SKM-1 (cell line): ENCODE results near the gene DDX27.
"Not testable (repeated sequence)": the region's sequence is repeated elsewhere in the genome, so short reads cannot be mapped to it uniquely, and the experiment has no call there.

Experiments
- DNase-seq: peaks from one replicate; lab custom pipeline; 2025; ENCODE audit not compliant: unreplicated experiment; lab: John Stamatoyannopoulos, UW

Gene DDX27, protein sequence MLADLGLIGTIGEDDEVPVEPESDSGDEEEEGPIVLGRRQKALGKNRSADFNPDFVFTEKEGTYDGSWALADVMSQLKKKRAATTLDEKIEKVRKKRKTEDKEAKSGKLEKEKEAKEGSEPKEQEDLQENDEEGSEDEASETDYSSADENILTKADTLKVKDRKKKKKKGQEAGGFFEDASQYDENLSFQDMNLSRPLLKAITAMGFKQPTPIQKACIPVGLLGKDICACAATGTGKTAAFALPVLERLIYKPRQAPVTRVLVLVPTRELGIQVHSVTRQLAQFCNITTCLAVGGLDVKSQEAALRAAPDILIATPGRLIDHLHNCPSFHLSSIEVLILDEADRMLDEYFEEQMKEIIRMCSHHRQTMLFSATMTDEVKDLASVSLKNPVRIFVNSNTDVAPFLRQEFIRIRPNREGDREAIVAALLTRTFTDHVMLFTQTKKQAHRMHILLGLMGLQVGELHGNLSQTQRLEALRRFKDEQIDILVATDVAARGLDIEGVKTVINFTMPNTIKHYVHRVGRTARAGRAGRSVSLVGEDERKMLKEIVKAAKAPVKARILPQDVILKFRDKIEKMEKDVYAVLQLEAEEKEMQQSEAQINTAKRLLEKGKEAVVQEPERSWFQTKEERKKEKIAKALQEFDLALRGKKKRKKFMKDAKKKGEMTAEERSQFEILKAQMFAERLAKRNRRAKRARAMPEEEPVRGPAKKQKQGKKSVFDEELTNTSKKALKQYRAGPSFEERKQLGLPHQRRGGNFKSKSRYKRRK

DNA sequence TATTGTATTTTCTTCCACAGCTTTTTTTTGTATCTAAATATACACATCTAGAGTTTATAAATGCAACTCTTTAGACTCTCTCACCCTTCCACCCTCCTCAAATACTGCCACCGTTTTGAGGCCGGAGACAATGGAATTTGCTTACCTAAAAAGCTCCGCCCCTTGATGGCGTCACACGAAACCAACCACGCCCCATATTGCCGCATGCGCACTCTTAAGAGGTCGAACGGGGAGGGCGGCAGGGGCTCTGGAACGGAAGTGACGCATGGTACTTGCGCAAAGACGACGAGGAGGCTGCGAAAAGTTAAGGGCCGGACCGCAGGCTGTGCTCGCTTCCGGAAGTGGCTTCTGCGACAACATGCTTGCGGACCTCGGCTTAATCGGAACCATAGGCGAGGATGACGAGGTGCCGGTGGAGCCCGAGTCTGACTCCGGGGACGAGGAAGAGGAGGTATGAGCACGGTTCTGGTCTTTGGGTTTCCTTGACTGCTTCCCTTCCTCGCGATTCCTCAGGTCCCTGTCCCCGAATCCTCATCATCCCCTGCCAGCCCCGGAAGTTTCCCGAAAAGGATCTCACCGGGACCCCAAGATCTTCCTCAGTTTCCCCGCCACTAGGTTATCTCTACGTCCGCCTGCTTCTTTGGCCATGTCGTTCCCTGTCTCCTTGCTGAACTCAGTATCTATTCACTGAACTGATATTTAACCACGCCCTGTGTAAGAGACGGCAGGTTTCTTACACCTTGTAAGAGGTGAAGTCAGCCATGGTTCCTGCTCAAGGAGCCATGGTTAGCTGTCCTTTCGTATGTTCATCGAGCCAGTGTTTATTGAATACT lies at the start of gene DDX27:
DDX27 (plus strand) TSS at position 326 of the 833 bp plus-strand sequence; CDS start at position 359, 33 bp downstream.
- peak; percentile 98 for DNase-seq

DNA sequence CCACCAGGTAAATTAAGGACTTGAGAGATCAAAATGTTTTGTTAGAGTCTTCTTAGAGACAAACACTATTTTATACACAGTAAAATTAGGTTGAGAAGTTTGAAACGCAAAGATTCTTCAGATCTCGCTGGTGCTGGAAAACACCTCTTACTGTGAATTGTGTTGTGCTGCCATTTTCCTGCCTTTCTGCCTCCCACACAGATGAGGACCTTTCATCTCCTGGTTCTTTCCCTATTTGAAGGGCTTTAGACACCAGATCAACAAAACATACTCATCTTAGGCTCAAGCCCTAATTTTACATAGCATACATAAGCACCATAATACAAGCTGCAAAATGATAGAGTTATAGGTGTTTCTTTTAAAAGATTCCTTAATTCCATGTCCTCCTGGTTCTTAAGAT lies 49.7 kb upstream of the DDX27 start:
- no peak for DNase-seq

DNA sequence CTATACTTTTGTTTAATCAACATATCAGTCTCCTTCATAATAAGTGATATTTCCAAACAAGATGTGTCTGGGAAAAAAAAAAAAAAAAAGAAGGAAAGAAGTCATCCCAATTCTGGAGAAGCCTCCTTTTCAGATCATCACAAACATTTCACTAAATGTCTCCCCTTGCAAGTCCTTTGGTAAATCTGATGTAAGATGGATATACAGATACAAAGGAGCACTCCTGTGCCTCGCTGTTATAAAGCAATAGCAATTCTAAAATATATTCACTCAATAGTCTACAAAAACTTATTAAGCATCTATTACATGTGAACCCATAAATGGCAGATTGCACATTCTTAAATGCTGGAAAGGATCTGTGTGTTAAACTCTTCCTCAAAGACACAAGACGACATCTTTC lies 48.5 kb upstream of the DDX27 start:
- DNase-seq, result no peak

DNA sequence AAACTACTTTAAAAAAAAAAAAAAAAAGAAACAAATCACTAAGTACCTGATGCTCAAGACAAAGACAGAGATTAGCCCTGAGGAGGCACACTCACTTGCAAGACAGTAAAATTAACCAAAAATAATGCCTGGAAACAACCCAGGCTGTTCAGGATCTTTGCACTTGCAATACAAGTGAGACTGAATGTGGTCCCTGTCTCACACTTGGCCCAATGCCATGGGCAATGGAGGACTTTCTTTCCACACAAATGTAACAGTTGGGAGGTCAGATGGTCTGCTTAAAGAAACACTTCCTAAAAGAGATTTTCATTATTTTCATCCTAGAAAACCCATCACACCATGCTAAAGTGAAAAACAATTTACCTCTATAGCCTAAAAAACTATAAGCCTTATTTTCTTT lies 47.3 kb upstream of the DDX27 start:
- DNase-seq, result no peak

DNA sequence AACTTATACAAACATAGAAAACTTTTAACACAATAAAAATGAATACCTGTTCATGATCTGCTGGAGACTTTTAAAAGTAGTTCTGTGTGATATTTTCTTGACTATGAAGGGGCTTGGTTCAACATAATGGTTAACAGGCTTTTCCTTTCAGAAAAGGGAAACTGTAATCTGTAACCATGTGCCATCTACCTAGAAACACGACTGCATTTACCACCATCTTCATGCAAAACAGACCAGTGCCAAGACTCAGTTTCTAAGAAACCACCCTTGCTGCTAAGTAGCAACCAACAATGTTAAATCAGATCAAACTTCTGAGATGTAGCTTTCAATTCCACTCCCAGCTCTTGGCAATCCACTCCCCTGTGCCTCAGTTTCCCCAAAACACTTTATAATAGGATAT lies 46.8 kb upstream of the DDX27 start:
- DNase-seq, result no peak

DNA sequence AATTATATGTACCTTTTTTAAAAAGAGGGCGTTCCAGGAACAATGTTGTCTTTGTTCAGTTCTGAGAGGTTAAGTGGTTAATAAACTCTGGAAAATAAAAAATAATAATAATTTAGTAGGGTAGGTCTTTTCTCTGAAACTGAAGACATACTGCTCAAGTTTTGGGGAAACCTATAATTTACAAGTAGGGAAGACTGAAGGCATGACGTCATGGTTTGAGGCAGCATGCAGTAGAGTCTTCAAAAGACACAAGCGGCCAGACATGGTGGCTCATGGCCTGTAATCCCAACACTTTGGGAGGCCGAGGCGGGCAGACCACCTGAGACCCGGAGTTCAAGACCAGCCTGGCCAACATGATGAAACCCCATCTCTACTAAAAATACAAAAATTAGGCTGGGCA lies 45.0 kb upstream of the DDX27 start:
- DNase-seq, result no peak

DNA sequence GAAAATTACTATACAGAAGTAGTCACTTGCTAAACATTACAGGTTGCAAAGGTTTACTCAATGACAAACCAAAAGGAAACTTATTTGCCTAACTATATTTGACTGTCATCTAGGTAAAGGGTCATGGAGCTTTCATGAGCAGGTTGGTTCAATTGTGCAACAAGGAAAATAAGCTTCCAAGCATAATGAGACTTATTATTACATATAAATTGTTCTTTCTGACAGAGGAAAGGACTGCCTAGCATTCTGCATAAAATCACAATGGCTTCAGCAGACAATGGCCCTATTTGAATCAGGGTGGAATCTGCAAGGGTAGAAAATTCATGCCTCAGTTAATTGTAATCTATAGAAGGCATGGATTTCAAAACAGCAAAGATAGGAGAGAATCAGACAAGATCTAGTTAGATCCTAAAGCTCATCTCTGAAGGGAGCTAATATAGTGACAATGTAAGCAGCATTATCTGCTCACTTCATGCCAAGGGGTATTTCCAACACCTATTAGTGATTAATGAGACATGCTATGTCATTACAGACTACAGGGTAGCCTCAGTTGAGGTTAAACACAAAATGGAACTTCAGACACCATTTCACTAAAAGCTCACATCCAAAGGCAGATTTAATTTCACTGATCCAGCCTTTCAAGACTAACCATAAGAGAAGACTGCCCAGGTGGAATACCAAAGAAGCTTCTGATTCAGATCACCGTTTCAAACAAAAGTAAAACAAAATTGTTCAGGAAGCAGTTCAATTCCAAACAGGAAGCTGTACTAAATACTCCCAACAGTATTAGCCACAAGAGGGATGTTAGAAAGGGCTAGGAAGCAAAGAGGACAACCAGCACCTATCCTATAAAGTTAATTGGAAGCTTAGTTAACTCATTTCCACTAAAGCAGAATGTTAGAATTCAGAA lies 39.6 kb upstream of the DDX27 start:
- DNase-seq, result no peak

DNA sequence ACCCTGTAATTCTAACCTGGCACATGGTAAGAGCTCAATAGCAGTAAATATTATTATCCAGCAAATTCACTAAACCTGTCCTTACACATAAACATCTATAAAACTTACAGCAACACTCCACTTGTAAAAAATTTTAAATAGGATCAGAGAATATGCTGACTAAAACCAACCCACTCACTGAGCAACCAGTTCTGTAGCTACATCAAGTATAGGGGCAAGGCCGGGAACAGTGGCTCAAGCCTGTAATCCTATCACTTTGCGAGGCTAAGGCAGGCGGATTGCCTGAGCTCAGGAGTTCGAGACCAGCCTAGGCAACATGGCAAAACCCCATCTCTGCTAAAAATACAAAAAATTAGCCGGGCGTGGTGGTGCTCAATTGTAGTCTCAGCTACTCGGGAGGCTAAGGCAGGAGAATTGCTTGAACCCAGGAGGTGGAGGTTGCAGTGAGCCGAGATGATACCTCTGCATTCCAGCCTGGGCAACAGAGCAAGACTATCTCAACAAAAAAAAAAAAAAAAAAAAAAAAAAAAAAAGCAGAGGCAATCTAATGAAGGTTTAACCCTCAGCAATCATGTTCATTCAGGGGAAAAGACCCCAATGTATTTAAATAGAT lies 37.8 kb upstream of the DDX27 start:
- DNase-seq, result no peak

DNA sequence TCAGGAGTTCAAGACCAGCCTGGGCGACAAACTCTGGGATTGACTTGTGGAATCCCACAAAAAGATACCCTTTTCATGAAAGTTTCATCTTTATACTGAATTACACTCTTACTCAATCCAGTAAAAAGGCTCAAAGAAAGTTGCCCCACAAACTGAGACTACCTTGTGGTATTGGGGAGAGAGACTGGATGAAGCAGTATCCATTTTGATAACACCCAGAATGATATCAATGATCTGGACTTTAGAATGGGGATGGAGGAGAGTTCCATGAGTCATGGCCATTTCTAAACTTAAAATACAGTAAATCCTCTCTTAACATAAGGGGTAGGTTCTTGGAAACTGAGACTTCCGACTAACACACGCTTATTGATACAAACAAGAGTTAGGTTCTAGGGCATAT lies 35.8 kb upstream of the DDX27 start:
- no peak for DNase-seq

DNA sequence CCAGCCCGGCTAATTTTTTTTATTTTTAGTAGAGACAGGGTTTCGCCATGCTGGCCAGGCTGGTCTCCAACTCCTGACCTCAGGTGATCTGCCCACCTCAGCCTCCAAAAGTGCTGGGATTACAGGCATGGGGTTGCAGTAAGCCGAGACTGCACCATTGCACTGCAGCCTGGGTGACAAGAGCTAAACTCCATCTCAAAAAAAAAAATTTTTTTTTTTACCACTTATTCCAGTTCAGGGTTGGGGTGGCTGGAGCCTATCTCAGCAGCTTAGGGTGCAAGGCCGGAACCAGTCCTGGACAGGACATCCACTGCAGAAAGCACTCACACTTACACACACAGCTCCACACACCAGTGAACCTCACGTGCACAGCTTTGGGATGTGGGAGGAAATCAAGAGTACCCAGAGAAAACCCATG lies 35.1 kb upstream of the DDX27 start:
- not testable (repeated sequence) for DNase-seq

DNA sequence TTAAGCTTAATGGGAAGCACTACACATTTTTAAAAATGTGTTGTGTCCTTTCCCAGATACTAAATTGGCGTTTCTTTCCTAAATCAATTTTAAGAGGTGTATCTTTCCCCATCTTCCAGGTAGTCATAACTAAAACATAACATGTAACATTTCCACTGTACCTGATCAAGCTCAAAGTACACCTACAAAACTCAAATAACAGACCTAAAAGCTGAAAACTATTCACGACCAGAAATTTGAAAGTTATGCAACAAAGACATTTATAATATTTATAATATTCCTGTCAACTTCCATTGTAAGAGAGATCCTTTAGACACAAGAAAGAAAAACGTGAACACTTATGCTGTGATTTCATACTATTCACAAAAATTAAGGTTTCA lies 34.5 kb upstream of the DDX27 start:
- no peak for DNase-seq

DNA sequence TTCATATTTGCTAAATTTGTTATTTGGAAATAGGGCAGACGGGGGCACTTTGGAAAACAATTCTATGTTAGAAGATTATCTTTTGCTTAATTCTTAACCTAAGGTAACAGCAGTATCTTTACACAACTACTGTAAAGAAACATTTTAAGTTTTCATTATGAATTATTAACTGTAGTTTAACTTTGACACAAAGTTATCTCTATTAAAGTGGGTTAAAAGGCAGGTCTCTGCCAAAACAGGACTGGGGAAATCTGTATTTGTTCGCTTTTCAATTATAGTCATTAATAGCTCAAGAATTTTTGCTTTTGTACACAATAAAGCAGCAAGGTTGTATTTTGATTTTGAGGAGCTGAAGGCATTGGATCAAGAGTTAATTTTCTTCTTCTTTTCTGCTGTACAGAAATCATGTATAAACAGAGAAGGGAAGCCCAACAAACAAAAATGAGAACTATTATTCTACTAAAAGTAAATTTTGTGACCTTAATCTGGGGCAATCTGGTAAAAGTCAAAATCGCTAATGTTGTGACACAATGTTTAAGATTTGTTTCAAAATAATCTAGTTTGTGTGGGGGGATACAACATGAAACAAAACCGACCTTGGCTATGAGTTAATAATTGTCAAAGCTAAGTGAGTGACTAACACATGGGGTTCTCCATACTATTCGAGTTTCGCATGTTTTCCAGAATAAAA lies 34.0 kb upstream of the DDX27 start:
- no peak for DNase-seq

DNA sequence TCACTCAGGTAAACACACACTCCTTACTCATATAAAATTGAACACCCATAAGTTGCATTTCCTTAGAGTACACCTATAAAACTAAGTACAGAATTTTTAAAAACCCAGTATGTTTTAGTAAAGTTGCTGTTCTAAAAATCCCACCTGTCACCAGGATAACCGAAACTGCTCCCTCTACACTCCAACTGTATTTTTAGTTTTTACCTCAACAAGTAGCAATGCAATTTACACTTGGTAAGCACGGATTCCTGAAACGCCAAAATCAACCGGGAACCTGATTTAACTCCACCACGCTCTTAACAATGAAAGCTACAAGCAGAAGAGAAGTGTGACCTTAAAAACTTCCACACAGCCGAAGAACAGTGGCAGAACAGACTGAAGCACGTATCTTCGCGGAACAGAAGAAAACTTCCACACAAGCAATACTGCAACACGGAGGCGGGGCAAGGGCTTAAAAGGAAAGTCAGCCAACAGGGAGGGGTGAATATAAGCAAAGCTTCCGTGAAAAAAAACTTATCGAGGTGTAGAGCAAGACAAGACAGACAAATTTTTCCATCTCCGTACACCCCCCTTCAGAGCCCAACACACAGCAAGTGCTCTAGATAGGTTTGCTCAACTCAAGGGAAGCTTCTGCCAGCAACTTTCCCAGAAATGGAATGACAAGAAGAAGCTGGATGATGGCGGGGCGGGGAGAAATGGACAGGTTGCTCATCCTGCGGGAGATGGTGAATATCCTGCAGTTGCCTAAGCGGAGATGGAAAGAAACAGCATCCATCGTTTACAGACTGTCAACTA lies 32.5 kb upstream of the DDX27 start:
- DNase-seq, result no peak

DNA sequence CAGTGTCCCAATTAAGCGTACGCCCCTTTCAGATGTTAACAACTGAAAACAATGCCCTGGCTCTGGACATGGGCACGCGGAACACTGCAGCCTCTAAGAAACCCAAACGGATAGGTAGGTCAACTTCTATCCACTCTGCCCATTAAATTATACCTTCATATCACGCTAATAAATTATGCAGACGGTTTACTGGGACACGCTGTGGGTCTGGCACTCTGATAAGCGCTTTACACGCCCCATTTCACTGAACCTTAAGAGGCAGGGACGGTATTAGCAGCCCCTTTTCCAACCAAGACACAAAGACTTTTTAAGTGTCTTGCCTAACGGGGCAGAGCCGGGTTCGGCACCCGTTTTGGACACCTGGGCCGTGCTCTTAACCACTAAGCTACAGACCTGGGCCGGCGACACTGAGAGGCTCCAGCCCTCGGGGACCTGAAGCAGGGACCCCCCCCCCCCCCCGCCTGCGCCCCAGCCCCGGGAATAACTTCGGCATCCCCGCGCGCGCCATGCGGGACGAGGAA lies 31.8 kb upstream of the DDX27 start:
- no peak for DNase-seq

DNA sequence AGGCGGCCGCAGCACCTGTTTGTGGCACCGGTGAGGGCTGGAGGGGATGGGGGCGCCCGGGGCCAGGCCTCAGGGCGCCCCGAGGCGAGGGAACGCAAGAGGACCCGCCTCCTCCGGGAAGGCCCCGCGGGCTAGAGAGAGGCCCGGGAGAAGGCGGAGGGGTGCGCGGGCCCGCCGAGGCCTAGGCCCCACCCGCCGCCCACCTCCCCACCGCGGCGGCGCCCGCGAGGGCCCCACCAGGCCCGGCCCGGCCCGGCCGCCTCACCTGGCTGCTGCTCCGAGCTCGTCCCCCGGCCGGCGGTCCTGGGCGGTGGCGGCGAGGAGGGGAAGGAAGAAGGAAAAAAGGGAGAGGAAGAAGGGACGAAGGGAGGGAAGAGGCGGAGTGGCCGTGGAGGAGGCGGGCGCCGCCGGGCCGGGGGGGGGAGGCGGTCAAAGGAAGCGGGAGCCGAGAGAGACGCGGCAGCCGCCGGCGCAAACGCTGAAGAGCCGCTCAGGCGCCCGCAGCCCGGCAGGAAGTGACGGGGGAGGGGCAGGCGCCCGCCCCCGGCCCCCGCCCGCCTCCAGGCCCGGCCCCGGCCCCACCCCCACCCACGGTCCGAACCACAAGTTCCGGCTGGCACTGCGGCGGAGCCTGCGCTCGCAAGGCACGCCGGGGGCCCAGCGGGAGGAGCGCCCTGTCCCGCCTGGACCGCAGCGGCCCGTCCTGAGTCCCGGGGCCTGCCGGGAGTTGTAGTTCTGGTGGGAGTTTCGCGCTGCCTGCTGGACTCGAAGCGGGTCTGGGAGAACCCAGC lies 31.2 kb upstream of the DDX27 start, which contains the start of gene STAU1:
STAU1 (minus strand) TSS at position 484 of the 791 bp plus-strand sequence. CDS start 22,133 bp downstream, outside the sequence.
- DNase-seq, result peak; percentile 84

DNA sequence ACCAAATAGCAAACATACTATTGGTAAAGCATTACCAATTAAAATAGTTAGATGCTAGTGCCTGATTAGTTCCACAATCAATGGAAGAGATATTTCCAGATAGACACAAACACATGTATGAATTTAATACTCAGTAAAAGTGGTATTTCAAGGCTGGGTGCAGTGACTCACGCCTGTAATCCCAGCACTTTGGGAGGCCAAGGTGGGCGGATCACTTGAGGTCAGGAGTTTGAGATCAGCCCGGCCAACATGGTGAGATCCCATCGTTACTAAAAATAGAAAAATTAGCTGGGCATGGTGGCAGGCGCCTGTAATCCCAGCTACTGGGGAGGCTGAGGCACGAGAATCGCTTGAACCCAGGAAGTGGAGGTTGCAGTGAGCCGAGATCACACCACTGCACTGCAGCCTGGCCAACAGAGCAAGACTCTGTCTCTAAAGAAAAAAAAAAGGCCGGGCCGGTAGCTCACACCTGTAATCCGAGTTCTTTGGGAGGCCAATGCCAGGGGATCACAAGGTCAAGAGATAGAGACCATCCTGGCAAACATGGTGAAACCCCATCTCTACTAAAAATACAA lies 26.2 kb upstream of the DDX27 start:
- not testable (repeated sequence) for DNase-seq

DNA sequence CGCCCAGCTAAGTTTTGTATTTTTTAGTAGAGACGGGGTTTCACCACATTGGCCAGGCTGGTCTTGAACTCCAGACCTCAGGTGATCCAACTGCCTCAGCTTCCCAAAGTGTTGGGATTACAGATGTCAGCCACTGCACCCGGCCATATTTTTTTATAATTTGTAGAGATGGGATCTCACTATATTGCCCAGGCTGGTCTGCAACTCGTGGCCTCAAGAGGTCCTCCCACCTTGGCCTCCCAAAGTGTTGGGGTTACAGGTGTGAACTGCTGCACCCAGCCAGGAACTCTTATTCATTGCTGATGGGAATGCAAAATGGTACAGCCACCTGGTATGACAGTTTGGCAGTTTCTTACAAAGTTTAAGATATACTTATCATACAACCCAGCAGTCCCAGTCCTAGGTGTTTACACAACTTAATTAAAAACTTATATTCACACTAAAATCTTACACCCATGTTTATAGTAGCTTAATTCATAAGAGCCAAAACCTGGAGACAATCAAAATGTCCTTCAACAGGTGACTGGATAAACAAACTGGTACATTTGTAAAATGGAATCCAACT lies 19.4 kb upstream of the DDX27 start:
- no peak for DNase-seq
